Trophoblast cell (in vitro differentiated cells and primary cell): ENCODE results near the gene FOXP2.

Experiments used
- DNase-seq, 2 donors: peaks; one replicate each; pipeline ENCODE4 v3.0.0-alpha.2; 2016
- H2AFZ ChIP-seq: 2 replicates; pipeline ENCODE4 v1.6.1; 2013; ENCODE audit warnings: low read length, moderate library complexity, mild to moderate bottlenecking; ENCODE audit not compliant: insufficient read depth, poor library complexity
- H2AK5ac ChIP-seq: 2 replicates; pipeline ENCODE4 v1.6.1; 2013; ENCODE audit warnings: mild to moderate bottlenecking, low read length
- H2BK120ac ChIP-seq: 2 replicates; pipeline ENCODE4 v1.6.1; 2013; ENCODE audit warnings: low read length, mild to moderate bottlenecking, moderate library complexity; ENCODE audit not compliant: insufficient read depth, poor library complexity
- H2BK12ac ChIP-seq: 2 replicates; pipeline ENCODE4 v1.6.1; 2013; ENCODE audit warnings: mild to moderate bottlenecking, low read length, moderate library complexity
- H2BK5ac ChIP-seq: 2 replicates; pipeline ENCODE4 v1.6.1; 2013; ENCODE audit warnings: low read length, low read depth, moderate library complexity, mild to moderate bottlenecking; ENCODE audit not compliant: poor library complexity
- H3K14ac ChIP-seq: 2 replicates; pipeline ENCODE4 v1.6.1; 2013; ENCODE audit warnings: mild to moderate bottlenecking, low read length
- H3K18ac ChIP-seq: 2 replicates; pipeline ENCODE4 v1.6.1; 2013; ENCODE audit warnings: mild to moderate bottlenecking, low read length
- H3K23ac ChIP-seq: 2 replicates; pipeline ENCODE4 v1.6.1; 2013; ENCODE audit warnings: low read length
- H3K27ac ChIP-seq: 2 replicates; pipeline ENCODE4 v1.5.1; 2013; ENCODE audit warnings: low read depth, mild to moderate bottlenecking, inconsistent platforms, low read length, moderate library complexity
- H3K27me3 ChIP-seq: 2 replicates; pipeline ENCODE4 v1.6.1; 2013; ENCODE audit warnings: inconsistent platforms, mild to moderate bottlenecking, low read length, moderate library complexity; ENCODE audit not compliant: insufficient read depth
- H3K36me3 ChIP-seq, 2 experiments: 1 replicate in 1 of 2; 2 replicates in 1 of 2; pipeline ENCODE4 v1.6.1; 2013; ENCODE audit warnings: low read length in 2 of 2, mild to moderate bottlenecking in 2 of 2, moderate library complexity in 1 of 2; ENCODE audit not compliant: insufficient read depth in 2 of 2, control insufficient read depth in 1 of 2
- H3K4ac ChIP-seq: 2 replicates; pipeline ENCODE4 v1.6.1; 2013; ENCODE audit warnings: low read depth, mild to moderate bottlenecking, low read length, moderate library complexity
- H3K4me1 ChIP-seq, 2 experiments: 1 replicate in 1 of 2; 2 replicates in 1 of 2; pipeline ENCODE4 v1.6.1; 2013; ENCODE audit warnings: low read length in 2 of 2, mild to moderate bottlenecking in 2 of 2, moderate library complexity in 1 of 2; ENCODE audit not compliant: insufficient read depth in 2 of 2, control insufficient read depth in 1 of 2
- H3K4me2 ChIP-seq: 2 replicates; pipeline ENCODE4 v1.6.1; 2013; ENCODE audit warnings: inconsistent platforms, mild to moderate bottlenecking, low read length, moderate library complexity
- H3K4me3 ChIP-seq: 2 replicates; pipeline ENCODE4 v1.5.1; 2013; ENCODE audit warnings: mild to moderate bottlenecking, low read depth, low read length, inconsistent platforms
- H3K79me1 ChIP-seq: one replicate; pipeline ENCODE4 v1.6.1; 2013; ENCODE audit warnings: low read length
- H3K79me2 ChIP-seq: 2 replicates; pipeline ENCODE4 v1.6.1; 2013; ENCODE audit warnings: low read length, mild to moderate bottlenecking; ENCODE audit not compliant: control insufficient read depth, insufficient read depth, poor library complexity
- H3K9ac ChIP-seq: 2 replicates; pipeline ENCODE4 v1.6.1; 2013; ENCODE audit warnings: mild to moderate bottlenecking, low read length
- H3K9me3 ChIP-seq: 2 replicates; pipeline ENCODE4 v1.6.1; 2013; ENCODE audit warnings: low read depth, mild to moderate bottlenecking, control low read depth, inconsistent platforms, low read length; ENCODE audit not compliant: insufficient read depth
- H4K12ac ChIP-seq: 2 replicates; pipeline ENCODE4 v1.6.1; 2013; ENCODE audit warnings: low read depth, mild to moderate bottlenecking, low read length, moderate library complexity
- H4K8ac ChIP-seq: 2 replicates; pipeline ENCODE4 v1.6.1; 2013; ENCODE audit warnings: low read depth, mild to moderate bottlenecking, low read length, moderate library complexity
- H4K91ac ChIP-seq: one replicate; pipeline ENCODE4 v1.6.1; 2013; ENCODE audit warnings: low read depth, mild to moderate bottlenecking, low read length, moderate library complexity
- WGBS: extraction: QIAGEN DNeasy Blood & Tissue Kit; methylation state at CpG from one replicate; pipeline ENCODE4 v1.1.7; 2013; ENCODE audit warnings: missing lambda C conversion rate; ENCODE audit not compliant: insufficient read length, insufficient coverage; ENCODE audit errors: extremely low coverage; 5-methylcytosine and 5-hydroxymethylcytosine counted together

FOXP2 gene

GRCh38 chr7:114711241-114711640 lies 296.6 kb downstream of the FOXP2 start:
- Histone ChIP-seq H3K4ac (no peak overlapping the region), H3K79me2 (no peaks in the 10 kb centered on the region), H2AK5ac (no peak overlapping the region), H2BK120ac (no peak overlapping the region), H4K91ac (no peak overlapping the region), H3K27me3 (no peaks in the 10 kb centered on the region), H3K4me2 (no peak overlapping the region), H3K23ac (no peak overlapping the region), H2BK5ac (no peak overlapping the region), H3K9ac (no peak overlapping the region), H3K9me3 (no peaks in the 10 kb centered on the region), H4K8ac (no peak overlapping the region), H3K27ac (no peak overlapping the region), H3K4me3 (no peak overlapping the region), H3K14ac (no peak overlapping the region), H2BK12ac (no peak overlapping the region), H2AFZ (no peak overlapping the region), H3K36me3 (no peaks in the 10 kb centered on the region), H3K4me1 (peaks cover 3 to 8% of the 10 kb centered on the region in 2 experiments), H4K12ac (no peak overlapping the region), H3K79me1 (no peaks in the 10 kb centered on the region), H3K18ac (no peak overlapping the region)
- DNase-seq: no peak
- no CpG with 5 or more reads among the region's 4 CpGs for WGBS

GRCh38 chr7:114715907-114716306 lies 301.3 kb downstream of the FOXP2 start:
- Histone ChIP-seq H3K9ac (no peak overlapping the region), H3K36me3 (no peaks in the 10 kb centered on the region), H4K91ac (no peak overlapping the region), H3K27me3 (no peaks in the 10 kb centered on the region), H2AK5ac (no peak overlapping the region), H3K27ac (no peak overlapping the region), H2BK5ac (no peak overlapping the region), H3K4me1 (peaks cover 3 to 4% of the 10 kb centered on the region in 2 experiments), H2BK120ac (no peak overlapping the region), H3K79me2 (no peaks in the 10 kb centered on the region), H3K79me1 (no peaks in the 10 kb centered on the region), H2AFZ (no peak overlapping the region), H3K4me2 (no peak overlapping the region), H4K12ac (no peak overlapping the region), H3K9me3 (no peaks in the 10 kb centered on the region), H4K8ac (no peak overlapping the region), H2BK12ac (no peak overlapping the region), H3K4ac (no peak overlapping the region), H3K4me3 (no peak overlapping the region), H3K14ac (no peak overlapping the region), H3K23ac (no peak overlapping the region), H3K18ac (no peak overlapping the region)
- no CpG with 5 or more reads among the region's 3 CpGs for WGBS
- no peak for DNase-seq

- Histone ChIP-seq H3K36me3 (no peaks in the 10 kb centered on the region), H2BK5ac (no peak overlapping the region), H3K27ac (no peak overlapping the region), H3K9ac (no peak overlapping the region), H3K79me1 (no peaks in the 10 kb centered on the region), H3K27me3 (no peaks in the 10 kb centered on the region), H4K8ac (no peak overlapping the region), H3K4ac (no peak overlapping the region), H2BK12ac (no peak overlapping the region), H3K14ac (no peak overlapping the region), H3K4me2 (no peak overlapping the region), H4K12ac (no peak overlapping the region), H3K4me3 (no peak overlapping the region), H3K79me2 (no peaks in the 10 kb centered on the region), H3K4me1 (peaks cover 0 to 3% of the 10 kb centered on the region in 2 experiments), H4K91ac (no peak overlapping the region), H2AFZ (no peak overlapping the region), H3K9me3 (no peaks in the 10 kb centered on the region), H3K23ac (no peak overlapping the region), H2BK120ac (no peak overlapping the region), H3K18ac (no peak overlapping the region), H2AK5ac (no peak overlapping the region)
- no CpG with 5 or more reads among the region's 3 CpGs for WGBS
- no peak for DNase-seq
Measured at GRCh38 chr7:114718861-114719260, 304.2 kb downstream of the FOXP2 start.

- Histone ChIP-seq H3K4ac (no peak overlapping the region), H3K18ac (no peak overlapping the region), H3K79me2 (no peaks in the 10 kb centered on the region), H3K4me2 (no peak overlapping the region), H4K8ac (no peak overlapping the region), H2AK5ac (no peak overlapping the region), H2BK5ac (no peak overlapping the region), H3K36me3 (no peaks in the 10 kb centered on the region), H3K9me3 (no peaks in the 10 kb centered on the region), H2BK12ac (no peak overlapping the region), H3K14ac (no peak overlapping the region), H3K27me3 (no peaks in the 10 kb centered on the region), H3K4me3 (no peak overlapping the region), H2BK120ac (no peak overlapping the region), H2AFZ (no peak overlapping the region), H4K91ac (no peak overlapping the region), H3K79me1 (no peaks in the 10 kb centered on the region), H3K9ac (no peak overlapping the region), H3K23ac (no peak overlapping the region), H3K27ac (no peak overlapping the region), H4K12ac (no peak overlapping the region), H3K4me1 (peaks cover 0 to 3% of the 10 kb centered on the region in 2 experiments)
- WGBS: no CpG with 5 or more reads among the region's 4 CpGs
- DNase-seq: peak; percentile 26 to 79
Measured at GRCh38 chr7:114720725-114721124, 306.1 kb downstream of the FOXP2 start.
